ENCODE data around the gene SDCCAG8. TPM values are rescaled to one million over a fixed set of nuclear protein-coding genes. Genes with fewer than 3 reads are reported as not detected.

Gene SDCCAG8
- total and polyA plus RNA-seq, 8 donors = 24.3 to 37.1 (median 30.0) TPM

DNA sequence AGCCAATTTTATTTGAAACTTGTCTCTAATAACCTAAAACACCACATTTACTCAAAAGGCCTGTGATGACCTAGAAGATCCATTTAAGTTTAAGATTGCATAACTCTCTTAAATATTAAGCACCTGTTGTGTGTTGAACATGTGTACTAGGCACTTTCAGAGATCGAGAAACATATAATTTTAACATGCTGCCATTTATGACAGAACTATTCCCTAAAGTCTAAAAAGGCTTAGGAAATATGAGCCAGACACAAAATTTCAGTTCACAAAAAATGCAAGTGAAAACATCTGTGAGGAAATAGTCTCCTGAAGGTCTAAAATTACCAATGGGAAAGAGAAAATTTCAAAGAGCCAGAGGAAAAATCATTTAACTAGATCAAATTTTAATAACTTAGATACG lies 38.5 kb upstream of the SDCCAG8 start:
- intact Hi-C loops (cut with DNase I) = no loop called here
- ATAC-seq (no peak), FAIRE-seq (no peak), DNase-seq (no peak)
- peaks cover 0 to 4% (median 0%) of the 10 kb centered on the region in 3 donors for H3K36me3 ChIP-seq
- TF ChIP-seq, protein P1, sequence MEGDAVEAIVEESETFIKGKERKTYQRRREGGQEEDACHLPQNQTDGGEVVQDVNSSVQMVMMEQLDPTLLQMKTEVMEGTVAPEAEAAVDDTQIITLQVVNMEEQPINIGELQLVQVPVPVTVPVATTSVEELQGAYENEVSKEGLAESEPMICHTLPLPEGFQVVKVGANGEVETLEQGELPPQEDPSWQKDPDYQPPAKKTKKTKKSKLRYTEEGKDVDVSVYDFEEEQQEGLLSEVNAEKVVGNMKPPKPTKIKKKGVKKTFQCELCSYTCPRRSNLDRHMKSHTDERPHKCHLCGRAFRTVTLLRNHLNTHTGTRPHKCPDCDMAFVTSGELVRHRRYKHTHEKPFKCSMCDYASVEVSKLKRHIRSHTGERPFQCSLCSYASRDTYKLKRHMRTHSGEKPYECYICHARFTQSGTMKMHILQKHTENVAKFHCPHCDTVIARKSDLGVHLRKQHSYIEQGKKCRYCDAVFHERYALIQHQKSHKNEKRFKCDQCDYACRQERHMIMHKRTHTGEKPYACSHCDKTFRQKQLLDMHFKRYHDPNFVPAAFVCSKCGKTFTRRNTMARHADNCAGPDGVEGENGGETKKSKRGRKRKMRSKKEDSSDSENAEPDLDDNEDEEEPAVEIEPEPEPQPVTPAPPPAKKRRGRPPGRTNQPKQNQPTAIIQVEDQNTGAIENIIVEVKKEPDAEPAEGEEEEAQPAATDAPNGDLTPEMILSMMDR (IDR thresholded peaks at IDR 0.05) = no peak
- WGBS, 2 donors = 92 to 95% methylated on average over 2 of the region's 2 CpGs
- no peak overlapping the region for H3K27ac ChIP-seq
- H3K9me3 ChIP-seq = no peaks in the 10 kb centered on the region
- H3K4me3 ChIP-seq = no peak overlapping the region
- H3K4me1 ChIP-seq = no peaks in the 10 kb centered on the region
- no peaks in the 10 kb centered on the region for H3K27me3 ChIP-seq

DNA sequence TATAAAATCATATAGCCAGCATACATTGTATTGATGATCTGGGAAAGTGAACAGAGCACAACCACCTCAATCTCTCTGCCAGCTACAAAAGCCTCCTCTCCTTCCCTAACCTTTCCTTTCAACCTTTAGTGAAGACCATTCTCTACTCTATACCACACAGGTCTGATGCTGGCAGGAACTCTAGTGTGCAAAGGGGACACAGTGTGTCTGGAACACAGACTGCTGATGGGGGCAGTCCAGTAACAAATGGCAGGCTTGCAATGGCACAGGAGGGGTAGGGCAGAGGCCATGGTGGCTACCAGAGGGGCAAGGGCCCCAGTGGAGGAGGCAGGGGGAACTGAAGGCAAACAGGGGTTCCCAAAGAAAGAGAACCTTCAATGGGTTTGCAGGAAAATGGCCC lies 37.8 kb upstream of the SDCCAG8 start:
- TF ChIP-seq, protein P1 (IDR thresholded peaks at IDR 0.05) = no peak
- H3K4me3 ChIP-seq = no peak overlapping the region
- ATAC-seq (no peak), DNase-seq (no peak), FAIRE-seq (no peak)
- no peaks in the 10 kb centered on the region for H3K9me3 ChIP-seq
- no peaks in the 10 kb centered on the region for H3K4me1 ChIP-seq
- H3K27ac ChIP-seq = no peak overlapping the region
- no peaks in the 10 kb centered on the region for H3K27me3 ChIP-seq
- peaks cover 0 to 4% (median 0%) of the 10 kb centered on the region in 3 donors for H3K36me3 ChIP-seq
- intact Hi-C loops (cut with DNase I) = no loop called here

DNA sequence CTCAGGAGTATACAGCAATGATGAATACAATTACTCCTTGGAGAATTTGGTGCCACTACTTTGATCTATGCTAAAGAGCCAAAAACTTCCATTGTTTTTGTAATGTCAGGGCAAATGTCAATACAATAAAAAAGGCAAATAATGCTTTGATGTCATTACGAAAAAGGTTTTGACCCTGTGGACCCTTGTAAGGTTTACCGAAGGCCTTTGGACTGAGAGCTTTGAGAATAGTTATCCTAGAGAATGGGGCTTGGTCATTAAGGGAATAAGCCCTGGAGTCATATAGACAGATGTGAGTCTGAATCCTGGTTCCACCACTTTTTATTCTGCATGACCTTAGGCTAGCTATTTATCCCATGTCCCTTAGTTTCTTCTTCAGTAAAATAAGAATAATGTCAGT lies 28.2 kb upstream of the SDCCAG8 start:
- ATAC-seq (no peak), DNase-seq (no peak), FAIRE-seq (no peak)
- H3K27ac ChIP-seq = no peak overlapping the region
- no peaks in the 10 kb centered on the region for H3K36me3 ChIP-seq
- TF ChIP-seq, protein P1 (IDR thresholded peaks at IDR 0.05) = no peak
- intact Hi-C loops (cut with DNase I) = no loop called here
- no peak overlapping the region for H3K4me3 ChIP-seq
- no peaks in the 10 kb centered on the region for H3K27me3 ChIP-seq
- WGBS, 2 donors = 78 to 89% methylated on average over 2 of the region's 2 CpGs
- peaks cover 0 to 4% (median 0%) of the 10 kb centered on the region in 4 donors for H3K9me3 ChIP-seq
- no peaks in the 10 kb centered on the region for H3K4me1 ChIP-seq

DNA sequence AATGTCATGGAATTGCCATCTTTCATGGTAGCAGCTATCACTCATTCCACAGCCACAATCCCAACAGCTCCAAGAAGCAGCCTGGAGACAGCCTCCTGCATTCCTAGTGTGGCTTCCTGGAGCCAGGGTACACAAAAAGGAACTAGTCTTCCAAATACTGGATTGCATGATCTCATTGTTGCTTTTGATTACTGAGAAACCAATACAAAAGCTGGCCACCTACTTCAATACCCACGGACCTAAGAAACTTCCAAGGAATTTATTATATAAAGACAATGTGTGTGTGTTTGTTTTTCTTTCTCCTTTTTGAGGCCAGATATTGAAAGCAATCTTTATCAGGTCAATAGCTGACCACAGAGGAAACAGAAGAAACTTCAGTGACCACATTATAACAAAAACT lies 26.3 kb upstream of the SDCCAG8 start:
- Histone ChIP-seq H3K36me3 (no peaks in the 10 kb centered on the region), H3K4me1 (no peaks in the 10 kb centered on the region), H3K4me3 (no peak overlapping the region), H3K27ac (no peak overlapping the region), H3K9me3 (peaks cover 0 to 4% (median 0%) of the 10 kb centered on the region in 4 donors), H3K27me3 (no peaks in the 10 kb centered on the region)
- no peak for FAIRE-seq
- TF ChIP-seq, protein P1 (IDR thresholded peaks at IDR 0.05) = no peak
- ATAC-seq = no peak
- intact Hi-C loops (cut with DNase I) = no loop called here
- DNase-seq = no peak
- 79 to 81% methylated on average over 1 of the region's 1 CpG for WGBS, 2 donors

DNA sequence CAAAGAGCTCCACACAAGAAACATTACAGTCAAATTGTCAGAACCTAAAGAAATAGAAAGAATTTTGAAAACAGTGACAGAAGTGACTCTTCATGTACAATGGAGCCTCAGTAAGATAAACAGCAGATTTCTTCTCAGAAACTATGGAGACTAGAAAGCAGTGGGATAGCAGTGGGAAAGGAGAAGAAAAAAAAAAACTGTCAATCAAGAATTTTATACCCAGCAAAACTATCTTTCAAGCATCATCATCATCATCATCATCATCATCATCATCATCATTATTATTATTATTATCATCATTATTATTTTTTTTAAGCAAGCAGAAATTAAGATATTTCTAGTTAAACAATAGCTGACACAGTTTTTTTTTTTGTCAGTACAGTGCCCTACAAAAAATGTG lies 24.9 kb upstream of the SDCCAG8 start:
- intact Hi-C loops (cut with DNase I) = no loop called here
- H3K36me3 ChIP-seq = no peaks in the 10 kb centered on the region
- TF ChIP-seq, protein P1 (IDR thresholded peaks at IDR 0.05) = no peak

More for the DNA sequence above, 24.9 kb upstream of the SDCCAG8 start:
- ATAC-seq (no peak), DNase-seq (no peak), FAIRE-seq (no peak)
- Histone ChIP-seq H3K27ac (no peak overlapping the region), H3K4me1 (no peaks in the 10 kb centered on the region), H3K27me3 (no peaks in the 10 kb centered on the region), H3K9me3 (peaks cover 0 to 4% (median 0%) of the 10 kb centered on the region in 4 donors), H3K4me3 (no peak overlapping the region)
